B cell (primary cell): Measurements from ENCODE around the gene DPH6. TPM values are rescaled to one million over a fixed set of nuclear protein-coding genes. Genes with fewer than 3 reads are reported as not detected.

Experiments used
- ATAC-seq: fragments of 200-7000 bp; cut with Tn5 transposase; one replicate; pipeline ENCODE4 v1.10.0; 2021; ENCODE audit warnings: low read depth, mild to moderate bottlenecking, moderate number of reproducible peaks, moderate library complexity
- CTCF ChIA-PET: fragments of 350-600 bp; sonication (Branson Sonifier 250); formaldehyde crosslinking; loops from one replicate; lab custom pipeline; 2021; ENCODE audit warnings: antibody characterized with exemption, inconsistent platforms; lab: Charles Lee
- POLR2A ChIA-PET: fragments of 350-600 bp; sonication (Branson Sonifier 250); formaldehyde crosslinking; loops from one replicate; lab custom pipeline; 2021; ENCODE audit warnings: antibody characterized with exemption; lab: Charles Lee
- DNase-seq: peaks from one replicate; pipeline ENCODE4 v3.0.0; 2013
- H2AFZ ChIP-seq: 2 replicates; pipeline ENCODE4 v1.6.1; 2012; ENCODE audit warnings: mild to moderate bottlenecking, low read depth, low read length; ENCODE audit not compliant: insufficient read depth, poor library complexity, severe bottlenecking
- H3K27ac ChIP-seq, 2 donors: 1 replicate in 1 of 2; 2 replicates in 1 of 2; pipeline ENCODE4 v1.5.1; 2012 to 2013; ENCODE audit warnings: low read length in 2 of 2, mild to moderate bottlenecking in 2 of 2, moderate library complexity in 1 of 2
- H3K27me3 ChIP-seq, 4 experiments: fragments of 200-600 bp in 1 of 4; sonication (generic) in 1 of 4; replicated peaks in 1 of 4; 1 replicate in 2 of 4; 2 replicates in 2 of 4; pipeline versions ENCODE4 v1.6.1 to v1.7.0; 2013 to 2016; ENCODE audit warnings: low read length in 3 of 4, mild to moderate bottlenecking in 2 of 4, mixed read lengths in 1 of 4, moderate library complexity in 1 of 4; ENCODE audit not compliant: insufficient read depth in 4 of 4, control insufficient read depth in 3 of 4; ENCODE audit errors: control extremely low read depth in 1 of 4
- H3K36me3 ChIP-seq, 2 experiments: replicated peaks in 1 of 2; 1 replicate in 1 of 2; 2 replicates in 1 of 2; pipeline versions ENCODE4 v1.6.1 to v1.7.1; 2013; ENCODE audit warnings: low read length in 1 of 2; ENCODE audit not compliant: insufficient read depth in 2 of 2, control insufficient read depth in 1 of 2; ENCODE audit errors: control extremely low read depth in 1 of 2, extremely low read depth in 1 of 2
- H3K4me1 ChIP-seq, 2 donors: fragments of 200-600 bp in 1 of 2; sonication (generic) in 1 of 2; 1 replicate in 1 of 2; 2 replicates in 1 of 2; pipeline versions ENCODE4 v1.5.1 to v1.6.1; 2013 to 2017; ENCODE audit warnings: low read length in 2 of 2; ENCODE audit not compliant: control insufficient read depth in 2 of 2, insufficient read depth in 2 of 2
- H3K4me2 ChIP-seq: replicated peaks from 2 replicates; pipeline ENCODE3; 2012; ENCODE audit warnings: mild to moderate bottlenecking, low read depth, low read length; ENCODE audit not compliant: poor library complexity, severe bottlenecking
- H3K4me3 ChIP-seq, 5 experiments: fragments of 200-600 bp in 1 of 5; sonication (generic) in 1 of 5; 1 replicate in 3 of 5; 2 replicates in 2 of 5; pipeline versions ENCODE4 v1.5.1 to v1.7.0; 2011 to 2016; ENCODE audit warnings: low read length in 4 of 5, mild to moderate bottlenecking in 4 of 5, low read depth in 2 of 5, control low read depth in 1 of 5, moderate library complexity in 1 of 5; ENCODE audit not compliant: insufficient read depth in 1 of 5; ENCODE audit errors: control extremely low read depth in 1 of 5, extremely low read depth in 1 of 5
- H3K79me2 ChIP-seq: fragments of 200-600 bp; sonication (generic); one replicate; pipeline ENCODE4 v1.6.0; 2016; ENCODE audit warnings: low read length; ENCODE audit not compliant: control insufficient read depth, insufficient read depth
- H3K9ac ChIP-seq: fragments of 200-600 bp; sonication (generic); 2 replicates; pipeline ENCODE4 v1.6.1; 2017; ENCODE audit warnings: mild to moderate bottlenecking, low read length, moderate library complexity
- H3K9me3 ChIP-seq, 3 donors: one replicate each; pipeline versions ENCODE4 v1.6.1 to v1.7.1; 2013; ENCODE audit warnings: low read length in 2 of 3; ENCODE audit not compliant: control insufficient read depth in 2 of 3, insufficient read depth in 1 of 3; ENCODE audit errors: control extremely low read depth in 1 of 3
- H4K20me1 ChIP-seq: 2 replicates; pipeline ENCODE4 v1.6.0; 2012; ENCODE audit warnings: mild to moderate bottlenecking, low read length; ENCODE audit not compliant: insufficient read depth, control insufficient read depth, poor library complexity, severe bottlenecking
- H3K27ac Mint-ChIP-seq: one replicate; pipeline ENCODE4 v1.8.0; 2021; ENCODE audit warnings: mixed read lengths
- H3K27me3 Mint-ChIP-seq: one replicate; pipeline ENCODE4 v1.8.0; 2021; ENCODE audit warnings: mixed read lengths
- H3K4me1 Mint-ChIP-seq: one replicate; pipeline ENCODE4 v1.8.0; 2021; ENCODE audit warnings: mixed read lengths
- H3K4me3 Mint-ChIP-seq: one replicate; pipeline ENCODE4 v1.8.0; 2021; ENCODE audit warnings: mixed read lengths
- H3K9me3 Mint-ChIP-seq: one replicate; pipeline ENCODE4 v1.8.0; 2022; ENCODE audit warnings: mixed read lengths; ENCODE audit not compliant: insufficient read depth
- EZH2 ChIP-seq: IDR thresholded peaks from 2 replicates; pipeline ENCODE4 v1.6.1; 2012; ENCODE audit warnings: borderline replicate concordance, low read depth, mild to moderate bottlenecking, moderate library complexity, low read length; ENCODE audit not compliant: insufficient read depth, poor library complexity, severe bottlenecking
- WGBS: methylation state at CpG from one replicate; pipeline ENCODE4 v1.1.5; 2013; ENCODE audit warnings: missing lambda C conversion rate; ENCODE audit not compliant: insufficient coverage; 5-methylcytosine and 5-hydroxymethylcytosine counted together
- intact Hi-C: fragments of 100-400 bp; cut with micrococcal nuclease; formaldehyde crosslinking; loops from one replicate; pipeline ENCODE4 v1.10.0; 2022
- polyA plus RNA-seq: library from polyadenylated mRNA; depleted of rRNA; stranded (reverse); fragments of >200 nt; gene quantifications from 2 replicates; pipeline ENCODE4 v1.2.3, GENCODE V29; 2012
- total RNA-seq, 2 donors: library from RNA; stranded (reverse); fragments of 120-200 nt in 1 of 2; gene quantifications; 1 replicate in 1 of 2; 2 replicates in 1 of 2; pipeline versions ENCODE4 v1.2.3 to v1.2.4, GENCODE V29; 2013 to 2022
- TF ChIP-seq, protein P1 (sequence below): fragments of 200-600 bp; IDR thresholded peaks from one replicate; pipeline ENCODE4 v1.8.0; 2022; ENCODE audit warnings: antibody characterized with exemption, mild to moderate bottlenecking

DPH6 gene
- total and polyA plus RNA-seq, 2 donors (not counting 1 experiment from before 2014, with no cell fraction given): 5.4 to 13.3 TPM

DNA sequence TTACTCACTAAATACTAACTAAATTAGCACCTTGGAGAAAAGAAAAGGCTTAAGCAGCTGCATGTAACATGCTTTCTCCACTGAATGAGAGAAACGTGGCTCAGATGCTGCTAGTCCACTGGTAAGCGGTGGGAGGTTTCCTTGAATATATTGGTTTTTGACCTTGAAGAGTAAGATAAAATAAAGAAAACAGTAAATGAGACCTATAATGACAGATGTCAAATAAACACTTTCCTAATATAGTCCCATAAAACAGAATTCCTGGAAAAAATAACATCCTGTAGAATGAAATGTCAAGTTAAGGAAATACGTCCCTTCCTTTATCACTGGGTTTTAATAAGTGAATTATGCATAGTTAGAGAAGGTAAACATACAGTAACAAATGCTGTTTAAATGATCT, 215.0 kb downstream of the DPH6 start:
- Mint-ChIP-seq H3K4me3 (no peak overlapping the region), H3K4me1 (no peaks in the 10 kb centered on the region), H3K27ac (no peak overlapping the region), H3K9me3 (no peaks in the 10 kb centered on the region), H3K27me3 (no peaks in the 10 kb centered on the region)
- H3K9me3 ChIP-seq: no peaks in the 10 kb centered on the region
- CTCF ChIA-PET: no interaction called here
- TF ChIP-seq, protein P1, sequence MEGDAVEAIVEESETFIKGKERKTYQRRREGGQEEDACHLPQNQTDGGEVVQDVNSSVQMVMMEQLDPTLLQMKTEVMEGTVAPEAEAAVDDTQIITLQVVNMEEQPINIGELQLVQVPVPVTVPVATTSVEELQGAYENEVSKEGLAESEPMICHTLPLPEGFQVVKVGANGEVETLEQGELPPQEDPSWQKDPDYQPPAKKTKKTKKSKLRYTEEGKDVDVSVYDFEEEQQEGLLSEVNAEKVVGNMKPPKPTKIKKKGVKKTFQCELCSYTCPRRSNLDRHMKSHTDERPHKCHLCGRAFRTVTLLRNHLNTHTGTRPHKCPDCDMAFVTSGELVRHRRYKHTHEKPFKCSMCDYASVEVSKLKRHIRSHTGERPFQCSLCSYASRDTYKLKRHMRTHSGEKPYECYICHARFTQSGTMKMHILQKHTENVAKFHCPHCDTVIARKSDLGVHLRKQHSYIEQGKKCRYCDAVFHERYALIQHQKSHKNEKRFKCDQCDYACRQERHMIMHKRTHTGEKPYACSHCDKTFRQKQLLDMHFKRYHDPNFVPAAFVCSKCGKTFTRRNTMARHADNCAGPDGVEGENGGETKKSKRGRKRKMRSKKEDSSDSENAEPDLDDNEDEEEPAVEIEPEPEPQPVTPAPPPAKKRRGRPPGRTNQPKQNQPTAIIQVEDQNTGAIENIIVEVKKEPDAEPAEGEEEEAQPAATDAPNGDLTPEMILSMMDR: no peak
- no peak for TF ChIP-seq EZH2
- no peak overlapping the region for H3K4me3 ChIP-seq
- intact Hi-C loops: no loop called here
- no peak overlapping the region for H2AFZ ChIP-seq
- WGBS: no CpG with 5 or more reads among the region's 3 CpGs
- POLR2A ChIA-PET: no interaction called here
- H3K27me3 ChIP-seq: no peaks in the 10 kb centered on the region
- H4K20me1 ChIP-seq: no peaks in the 10 kb centered on the region
- H3K79me2 ChIP-seq: no peaks in the 10 kb centered on the region
- no peak overlapping the region for H3K4me2 ChIP-seq
- no peak for DNase-seq
- H3K4me1 ChIP-seq: no peaks in the 10 kb centered on the region
- no peaks in the 10 kb centered on the region for H3K36me3 ChIP-seq
- no peak for ATAC-seq
- H3K27ac ChIP-seq: no peak overlapping the region
- no peak overlapping the region for H3K9ac ChIP-seq

DNA sequence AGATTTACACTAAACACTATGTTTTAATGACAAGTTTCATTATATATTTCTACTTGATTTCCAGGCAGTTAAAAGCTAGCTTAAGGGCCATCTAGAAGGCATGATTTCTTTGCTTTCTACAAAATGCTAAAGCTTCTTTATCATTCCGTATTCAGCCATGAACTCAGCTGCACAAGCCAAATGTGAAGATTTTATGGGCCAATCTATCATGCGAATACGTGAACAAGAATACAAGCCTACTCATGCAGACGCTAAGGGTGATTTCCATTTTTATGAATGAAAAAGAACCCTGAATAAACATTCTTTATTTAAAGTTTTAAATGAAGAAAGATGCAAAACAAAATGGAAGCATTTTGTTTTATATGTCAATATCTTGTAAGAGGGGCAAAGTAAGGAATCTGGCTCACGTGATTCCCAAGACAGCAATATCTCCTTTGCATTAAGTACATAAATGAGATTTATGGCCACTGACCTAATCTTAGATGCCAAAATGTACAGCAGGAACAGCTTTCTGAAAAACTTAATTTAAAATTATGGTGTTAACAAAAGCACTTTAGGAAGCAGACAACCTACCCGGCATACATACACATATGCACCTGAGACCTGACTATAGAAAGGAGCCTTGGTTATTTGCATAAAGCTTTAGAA, 215.8 kb downstream of the DPH6 start:
- H3K4me1 Mint-ChIP-seq: no peaks in the 10 kb centered on the region
- Histone ChIP-seq H2AFZ (no peak overlapping the region), H3K27ac (no peak overlapping the region), H3K79me2 (no peaks in the 10 kb centered on the region), H4K20me1 (no peaks in the 10 kb centered on the region), H3K4me3 (no peak overlapping the region), H3K4me2 (no peak overlapping the region), H3K9ac (no peak overlapping the region), H3K4me1 (no peaks in the 10 kb centered on the region), H3K36me3 (no peaks in the 10 kb centered on the region), H3K9me3 (no peaks in the 10 kb centered on the region), H3K27me3 (no peaks in the 10 kb centered on the region)
- H3K9me3 Mint-ChIP-seq: no peaks in the 10 kb centered on the region
- no peak overlapping the region for H3K27ac Mint-ChIP-seq
- no peaks in the 10 kb centered on the region for H3K27me3 Mint-ChIP-seq
- ChIA-PET POLR2A (no interaction called here), CTCF (no interaction called here)
- intact Hi-C loops: no loop called here
- ATAC-seq: no peak
- no peak for TF ChIP-seq EZH2
- TF ChIP-seq, protein P1: no peak
- WGBS: 100% methylated on average over 1 of the region's 6 CpGs
- no peak overlapping the region for H3K4me3 Mint-ChIP-seq
- no peak for DNase-seq
